Measurements from ENCODE around the gene PTPRN2.

Gene PTPRN2

GRCh38 chr7:158016180-158017097 is 571.2 kb downstream of the PTPRN2 start:
- DNase-seq = no peak

GRCh38 chr7:158015403-158016179 is 572.0 kb downstream of the PTPRN2 start:
- no peak for DNase-seq

GRCh38 chr7:158014976-158015375 is 572.6 kb downstream of the PTPRN2 start:
- no peak for DNase-seq

DNA sequence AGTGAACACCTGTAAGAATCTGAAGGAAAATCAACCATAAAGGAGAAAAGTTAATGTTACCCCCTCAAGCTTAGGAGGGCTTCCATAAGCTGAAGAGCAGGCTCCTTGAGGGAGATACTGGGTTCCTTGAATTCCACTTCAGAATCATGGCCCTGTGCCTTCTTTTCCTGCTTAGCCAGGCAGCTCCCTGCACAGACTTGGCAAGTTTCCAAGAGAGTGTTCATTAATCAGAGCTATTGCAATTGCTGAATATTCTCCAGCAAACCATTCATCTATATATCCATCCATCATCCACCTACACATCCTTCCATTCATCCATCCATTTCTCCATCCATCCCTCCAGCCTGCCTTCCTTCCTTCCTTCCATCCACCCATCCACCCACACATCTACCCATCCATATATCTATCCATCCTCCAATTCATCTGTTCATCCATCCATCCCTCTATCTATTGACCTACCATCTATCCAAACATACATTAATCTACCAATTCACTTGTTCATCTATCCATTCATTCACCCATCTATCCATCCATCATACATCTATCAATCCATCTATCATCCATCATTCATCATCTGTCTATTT is 574.4 kb downstream of the PTPRN2 start:
- peak; percentile 2 for DNase-seq

- DNase-seq = no peak
Measured at GRCh38 chr7:158011941-158012340, 575.7 kb downstream of the PTPRN2 start.

- DNase-seq = no peak
Measured at GRCh38 chr7:158010961-158011693, 576.5 kb downstream of the PTPRN2 start.

- no peak for DNase-seq
Measured at GRCh38 chr7:158009886-158010285, 577.7 kb downstream of the PTPRN2 start.

DNA sequence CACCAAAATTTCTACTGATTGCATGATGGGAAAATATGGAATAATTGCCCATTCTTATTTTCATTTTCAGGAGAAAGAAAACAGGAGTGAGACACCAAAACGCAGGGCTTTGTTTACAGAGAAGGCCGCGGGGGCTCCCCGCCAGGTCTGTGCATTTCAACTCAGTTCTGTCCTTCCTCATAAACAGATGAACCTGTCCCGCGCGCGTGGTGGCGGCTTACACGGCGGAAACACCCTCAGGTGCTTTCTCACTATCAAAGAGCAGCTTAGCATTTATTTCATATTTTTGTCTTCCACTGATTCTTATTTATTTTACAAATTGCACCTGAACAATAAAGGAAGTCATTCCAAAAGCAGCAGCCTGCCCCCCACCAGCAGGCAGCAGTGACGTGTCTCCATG is 579.4 kb downstream of the PTPRN2 start:
- no peak for DNase-seq

DNA sequence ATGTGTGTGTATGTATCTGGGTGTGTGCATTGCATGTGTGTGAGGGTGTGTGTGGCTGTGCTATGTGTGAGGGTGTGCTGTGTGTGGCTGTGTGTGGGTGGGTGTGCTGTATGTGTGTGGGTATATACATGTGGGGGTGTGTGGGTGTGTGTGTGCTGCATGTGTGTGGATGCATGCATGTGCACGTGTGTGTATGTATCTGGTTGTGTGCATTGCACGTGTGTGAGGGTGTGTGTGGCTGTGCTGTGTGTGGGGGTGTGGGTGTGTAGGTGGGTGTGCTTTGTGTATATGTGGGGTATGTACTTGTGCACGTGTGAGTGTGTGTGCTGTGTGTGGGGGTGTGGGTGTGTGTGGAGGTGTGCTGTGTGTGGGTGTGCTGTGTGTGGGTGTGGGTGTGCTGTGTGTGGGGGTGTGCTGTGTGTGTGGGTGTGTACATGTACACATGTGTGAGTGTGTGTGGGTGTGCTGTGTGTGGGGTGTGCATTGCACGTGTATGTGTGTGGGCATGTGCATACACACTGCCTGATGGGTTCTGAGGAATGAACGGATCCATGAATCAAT is 579.8 kb downstream of the PTPRN2 start:
- DNase-seq = no peak

- no peak for DNase-seq
Measured at GRCh38 chr7:158006841-158007696, 580.6 kb downstream of the PTPRN2 start.

GRCh38 chr7:158005531-158005930 is 582.1 kb downstream of the PTPRN2 start:
- no peak for DNase-seq

DNA sequence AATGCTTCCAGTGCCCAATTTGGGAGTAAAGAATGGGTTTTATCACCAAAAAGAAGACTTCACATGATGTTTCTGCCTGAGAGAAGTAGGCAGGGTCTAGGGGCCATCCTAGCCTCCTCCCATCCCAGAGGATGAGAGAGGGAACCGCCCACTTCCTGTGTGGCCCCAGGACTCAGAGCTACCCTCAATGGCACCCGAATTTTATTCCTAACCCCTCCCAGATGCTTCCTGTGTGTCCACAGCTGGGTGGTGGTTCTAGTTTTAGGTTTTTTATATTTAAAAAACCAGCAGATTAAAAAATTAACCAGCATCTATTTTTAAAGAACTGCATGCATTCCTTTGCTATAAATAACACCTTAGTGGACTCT is 583.5 kb downstream of the PTPRN2 start:
- no peak for DNase-seq

DNA sequence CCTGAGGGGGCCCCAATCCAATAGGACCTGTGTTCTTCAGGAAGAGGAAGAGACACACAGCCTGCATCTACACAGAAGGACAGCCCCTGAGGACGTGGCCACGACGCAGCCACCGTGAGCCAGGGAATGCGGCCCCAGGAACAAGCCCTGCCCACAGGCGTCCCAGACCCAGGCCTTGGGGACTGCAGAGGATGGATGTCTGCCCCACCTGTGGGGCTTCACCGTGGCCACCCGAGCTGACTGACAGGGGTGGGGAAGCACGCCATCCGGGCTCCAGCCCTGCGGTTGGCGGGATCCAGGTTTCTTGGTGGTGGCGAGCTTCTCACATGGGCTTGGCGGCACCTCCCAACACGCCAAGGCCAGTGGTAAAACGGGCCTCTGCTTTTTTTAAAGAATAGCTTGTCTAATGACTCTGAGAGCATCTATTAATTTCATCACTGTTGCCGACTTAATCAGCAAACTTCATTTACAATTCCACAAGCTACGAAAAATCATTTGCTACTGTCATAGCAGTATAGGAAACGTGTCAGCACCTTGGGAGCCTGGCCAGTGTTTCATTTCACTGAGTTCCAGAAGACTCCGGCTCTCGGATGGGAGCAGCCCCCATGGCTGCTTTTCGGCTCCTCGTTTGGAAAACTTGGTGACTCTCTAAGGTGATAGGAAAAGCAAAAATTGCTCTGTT is 584.0 kb downstream of the PTPRN2 start:
- DNase-seq = no peak

DNA sequence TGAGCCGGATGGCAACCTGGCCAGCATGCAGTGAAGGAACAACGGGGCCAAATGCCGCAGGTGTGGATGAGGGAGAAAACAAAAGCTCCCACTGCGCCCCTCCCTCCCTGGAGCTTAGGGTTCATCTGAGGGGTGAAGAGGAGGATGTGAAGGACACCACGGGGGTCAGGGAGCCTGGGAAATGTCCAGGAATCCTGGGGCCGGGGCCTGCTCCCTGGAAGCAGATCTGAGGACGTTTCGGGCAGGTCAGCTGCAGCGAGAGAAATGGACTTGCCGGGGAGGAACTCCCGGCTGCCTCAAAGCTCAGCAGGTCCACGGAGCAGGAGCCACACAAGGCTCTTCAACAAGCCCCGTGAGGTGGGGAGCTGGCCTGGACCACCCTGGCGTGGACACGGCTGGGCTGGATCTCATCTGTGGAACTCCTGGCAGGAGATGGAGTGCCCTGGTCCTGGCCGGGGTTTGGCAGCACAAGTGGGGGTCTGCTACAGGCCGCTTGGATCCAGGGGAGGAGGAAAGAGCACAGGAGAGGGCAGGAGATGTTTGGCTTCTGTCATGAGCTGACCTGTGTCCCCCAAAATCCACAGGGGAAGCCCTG is 585.0 kb downstream of the PTPRN2 start:
- no peak for DNase-seq

DNA sequence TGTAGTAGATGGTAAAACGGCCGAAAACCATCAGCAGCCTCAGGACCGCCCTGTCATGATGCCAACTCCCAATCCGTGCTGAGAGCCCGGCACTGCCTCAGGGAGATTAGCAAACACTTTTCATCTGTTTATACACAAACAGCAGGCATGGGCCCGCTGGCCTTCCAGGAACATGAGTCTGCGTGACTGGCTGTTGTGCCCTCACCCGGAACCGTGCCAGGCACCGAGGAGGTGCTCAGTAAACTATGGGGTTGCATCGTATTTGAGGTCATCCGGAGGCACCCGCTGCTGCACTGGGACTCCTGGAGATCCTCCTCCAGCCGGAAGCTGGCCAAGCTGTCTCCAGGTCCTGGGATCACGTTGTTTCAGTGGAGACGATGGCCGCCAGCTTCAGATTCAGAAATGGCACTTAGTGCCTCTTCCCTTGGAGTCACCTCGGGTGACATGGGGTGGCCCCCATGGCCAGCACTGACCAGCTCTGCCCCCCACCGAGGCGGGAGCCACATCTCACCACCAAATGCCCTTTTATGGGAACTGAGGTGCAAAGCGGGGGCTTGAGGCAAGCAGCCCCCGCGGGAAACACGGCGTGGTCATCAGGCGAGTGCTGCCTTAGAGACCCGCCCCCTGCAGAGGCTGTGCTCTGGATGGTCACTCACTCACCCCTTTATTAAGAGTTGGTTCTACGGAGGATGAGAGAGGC is 585.9 kb downstream of the PTPRN2 start:
- no peak for DNase-seq

DNA sequence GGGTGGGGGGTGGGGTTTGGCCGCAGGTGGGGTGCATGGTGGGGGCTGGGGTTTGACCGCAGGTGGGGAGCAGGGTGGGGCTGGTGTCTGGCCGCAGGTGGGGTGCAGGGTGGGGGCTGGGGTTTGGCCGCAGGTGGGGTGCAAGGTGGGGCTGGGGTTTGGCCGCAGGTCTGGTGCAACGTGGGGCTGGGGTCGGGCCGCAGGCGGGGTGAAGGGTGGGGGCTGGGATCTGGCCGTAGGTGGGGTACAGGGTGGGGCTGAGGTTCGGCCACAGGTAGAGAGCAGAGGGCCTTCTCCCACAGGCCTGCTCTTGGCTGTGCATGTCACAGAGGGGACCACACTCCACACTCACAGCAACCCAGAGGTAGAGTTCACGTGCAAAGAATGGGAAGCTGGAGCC is 586.6 kb downstream of the PTPRN2 start:
- no peak for DNase-seq

DNA sequence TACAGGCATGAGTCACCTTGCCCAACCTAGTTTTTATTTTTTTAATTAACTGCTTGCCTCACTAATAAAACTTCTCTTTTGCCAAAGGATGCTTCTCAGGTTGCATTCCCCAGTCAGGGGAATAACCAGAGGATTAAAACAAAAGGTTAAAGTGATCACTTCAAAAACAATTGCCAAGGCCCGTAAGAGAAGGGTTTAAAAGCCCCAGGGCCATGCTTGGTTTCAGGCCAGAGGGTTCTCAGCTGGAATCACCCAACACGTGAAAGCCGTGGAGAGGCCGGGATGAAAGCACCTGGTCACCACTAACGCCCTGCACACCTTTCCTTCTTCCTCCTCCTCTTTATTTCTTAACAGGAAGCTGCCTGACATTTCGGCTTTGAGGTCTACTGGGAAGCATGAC is 587.5 kb downstream of the PTPRN2 start:
- no peak for DNase-seq

DNA sequence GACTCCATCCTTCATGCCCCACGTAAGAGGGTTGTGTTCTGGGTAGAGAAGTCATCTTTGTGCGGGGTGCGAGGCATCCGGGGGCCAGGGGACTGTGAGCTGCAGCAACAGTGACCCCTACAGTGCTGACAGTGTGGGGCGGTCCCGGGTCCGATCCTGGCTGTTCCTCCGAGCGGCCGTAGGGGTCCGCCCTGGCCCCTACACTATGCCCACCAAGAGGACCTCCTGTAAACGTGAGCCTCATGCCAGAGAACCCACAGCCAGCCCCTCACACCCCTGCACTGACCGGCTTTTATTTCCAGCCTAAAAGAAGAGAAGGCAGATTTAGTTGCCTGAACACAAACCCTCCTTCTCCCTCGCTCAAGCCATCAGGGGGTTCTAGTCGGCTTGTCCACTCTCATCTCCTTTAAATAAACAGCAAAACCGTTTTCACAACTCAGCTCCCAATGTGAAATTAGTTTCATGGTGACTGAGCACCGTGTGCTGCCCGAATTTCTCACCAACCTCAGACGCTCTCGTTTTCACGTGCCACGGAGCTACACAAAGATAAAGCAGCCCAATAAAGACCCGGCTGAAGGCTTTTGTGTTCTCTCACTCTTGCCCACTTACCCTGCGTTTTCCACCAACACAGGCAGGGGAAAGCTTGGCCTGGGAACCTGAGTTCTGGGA is 588.6 kb downstream of the PTPRN2 start:
- no peak for DNase-seq

DNA sequence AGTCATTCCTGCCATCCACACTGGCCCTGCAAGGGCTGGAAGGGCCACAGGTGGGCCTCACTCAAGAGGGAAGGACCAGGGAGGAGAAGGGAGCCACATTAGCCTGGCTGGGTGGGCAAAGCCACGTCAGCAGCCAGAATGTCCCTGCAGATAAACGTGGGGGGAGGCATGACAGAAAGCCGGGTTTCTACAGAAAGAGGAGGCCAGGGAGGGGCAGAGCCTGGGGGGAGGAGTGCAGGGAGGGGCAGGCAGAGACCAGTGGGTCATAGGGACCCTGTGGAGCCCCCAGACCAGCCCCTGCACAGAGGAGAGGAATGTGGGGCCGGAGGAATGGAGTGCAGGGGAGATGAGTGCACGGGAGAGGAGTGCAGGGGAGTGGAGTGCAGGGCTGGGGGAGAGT is 590.2 kb downstream of the PTPRN2 start:
- no peak for DNase-seq

GRCh38 chr7:157997080-157997440 is 590.6 kb downstream of the PTPRN2 start:
- no peak for DNase-seq
